Adrenal gland (tissue), 5 donors: Measurements from ENCODE around the gene SFXN5.

Experiments used
- CTCF ChIP-seq, 6 experiments: fragments of 450-650 bp in 4 of 6; fragments of 200-600 bp in 2 of 6; sonication (generic) in 1 of 6; IDR thresholded peaks; 1 replicate in 5 of 6; 2 replicates in 1 of 6; pipeline versions ENCODE4 v1.5.1 to v1.8.0; 2016 to 2021; ENCODE audit warnings: antibody characterized with exemption in 6 of 6, mild to moderate bottlenecking in 2 of 6, moderate library complexity in 1 of 6
- POLR2A ChIP-seq, 2 donors: fragments of 450-650 bp; IDR thresholded peaks; one replicate each; pipeline ENCODE4 v1.6.1; 2017; ENCODE audit warnings: antibody characterized with exemption in 2 of 2, mild to moderate bottlenecking in 2 of 2, moderate library complexity in 1 of 2
- donor health status: DM: no; HTN: no; CAD: no.

- TF ChIP-seq CTCF (IDR thresholded peaks at IDR 0.05) = no peak
- TF ChIP-seq POLR2A (IDR thresholded peaks at IDR 0.05) = no peak
These were observed 73.3 kb downstream of the SFXN5 start for GRCh38 chr2:72998234-72998651.
